ENCODE data around the gene PVR.

DNA sequence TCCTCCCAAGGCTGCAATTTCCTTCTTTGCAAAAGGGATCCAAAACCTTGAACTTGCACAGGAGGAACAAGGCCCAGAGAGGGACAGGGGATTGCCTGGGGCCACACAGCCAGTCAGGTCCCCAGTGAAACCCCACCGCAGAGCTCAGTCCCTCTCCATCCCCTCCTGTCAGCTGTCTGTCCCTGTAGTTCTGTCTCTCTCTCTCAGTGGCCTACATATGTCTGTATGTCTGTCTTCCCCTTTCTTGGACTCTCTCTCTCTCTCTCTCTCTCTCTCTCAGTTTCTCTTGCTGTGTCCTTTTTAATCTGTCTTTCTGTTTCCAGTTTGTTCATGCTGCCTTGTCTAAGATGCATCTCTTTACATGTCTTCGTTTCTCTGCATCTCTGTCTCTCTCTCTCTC is 39.1 kb downstream of the PVR start:
- TF ChIP-seq, protein P1, sequence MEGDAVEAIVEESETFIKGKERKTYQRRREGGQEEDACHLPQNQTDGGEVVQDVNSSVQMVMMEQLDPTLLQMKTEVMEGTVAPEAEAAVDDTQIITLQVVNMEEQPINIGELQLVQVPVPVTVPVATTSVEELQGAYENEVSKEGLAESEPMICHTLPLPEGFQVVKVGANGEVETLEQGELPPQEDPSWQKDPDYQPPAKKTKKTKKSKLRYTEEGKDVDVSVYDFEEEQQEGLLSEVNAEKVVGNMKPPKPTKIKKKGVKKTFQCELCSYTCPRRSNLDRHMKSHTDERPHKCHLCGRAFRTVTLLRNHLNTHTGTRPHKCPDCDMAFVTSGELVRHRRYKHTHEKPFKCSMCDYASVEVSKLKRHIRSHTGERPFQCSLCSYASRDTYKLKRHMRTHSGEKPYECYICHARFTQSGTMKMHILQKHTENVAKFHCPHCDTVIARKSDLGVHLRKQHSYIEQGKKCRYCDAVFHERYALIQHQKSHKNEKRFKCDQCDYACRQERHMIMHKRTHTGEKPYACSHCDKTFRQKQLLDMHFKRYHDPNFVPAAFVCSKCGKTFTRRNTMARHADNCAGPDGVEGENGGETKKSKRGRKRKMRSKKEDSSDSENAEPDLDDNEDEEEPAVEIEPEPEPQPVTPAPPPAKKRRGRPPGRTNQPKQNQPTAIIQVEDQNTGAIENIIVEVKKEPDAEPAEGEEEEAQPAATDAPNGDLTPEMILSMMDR (IDR thresholded peaks at IDR 0.05; ENCODE audit: insufficient read depth, low read length) = no peak
- TF ChIP-seq GABPA (IDR thresholded peaks at IDR 0.05; ENCODE audit: low read depth) (no peak), POLR2AphosphoS5 (IDR thresholded peaks at IDR 0.05; ENCODE audit: low read depth) (no peak), SPI1 (IDR thresholded peaks at IDR 0.05; ENCODE audit: borderline replicate concordance, low read depth) (no peak)
